ENCODE results near the gene ANO6.
"Not testable (repeated sequence)": the region's sequence is repeated elsewhere in the genome, so short reads cannot be mapped to it uniquely, and the experiment has no call there.

The ANO6 gene

DNA sequence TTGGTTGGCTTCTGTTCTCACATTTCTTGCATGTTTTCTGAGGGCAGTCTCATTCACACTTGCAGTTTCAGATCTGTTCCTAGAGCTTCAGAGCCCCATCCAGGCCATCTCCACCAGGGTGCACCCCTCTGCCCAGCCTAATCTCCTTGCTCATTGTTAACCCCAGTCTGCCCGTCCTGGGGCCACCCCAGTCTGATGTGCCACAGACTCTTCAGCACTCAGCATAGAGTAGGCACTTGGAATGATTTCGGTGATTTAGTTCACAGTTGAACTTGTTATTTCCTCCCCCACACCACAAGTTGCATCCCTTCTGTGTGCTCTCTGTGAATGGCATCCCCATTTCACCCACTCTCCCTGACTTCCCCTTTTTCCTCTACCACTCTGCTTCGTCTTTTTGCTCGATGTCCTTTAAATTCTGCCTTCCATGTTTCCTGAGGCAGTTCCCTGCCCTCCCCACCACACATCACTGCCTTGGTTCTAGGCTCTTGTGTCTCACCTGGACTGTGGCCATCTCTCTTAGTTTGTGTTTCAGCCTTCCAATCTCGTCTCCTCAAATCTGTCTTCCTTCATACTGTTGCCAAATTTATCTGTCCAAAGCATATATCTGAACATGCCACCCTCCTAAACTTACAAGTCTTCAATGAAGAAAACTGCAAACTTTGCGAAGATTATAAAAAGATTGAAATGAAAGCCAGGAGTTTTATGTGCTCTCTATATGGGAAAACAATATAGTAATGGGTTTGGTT lies 41.5 kb downstream of the ANO6 start:
- TF ChIP-seq, protein P1, sequence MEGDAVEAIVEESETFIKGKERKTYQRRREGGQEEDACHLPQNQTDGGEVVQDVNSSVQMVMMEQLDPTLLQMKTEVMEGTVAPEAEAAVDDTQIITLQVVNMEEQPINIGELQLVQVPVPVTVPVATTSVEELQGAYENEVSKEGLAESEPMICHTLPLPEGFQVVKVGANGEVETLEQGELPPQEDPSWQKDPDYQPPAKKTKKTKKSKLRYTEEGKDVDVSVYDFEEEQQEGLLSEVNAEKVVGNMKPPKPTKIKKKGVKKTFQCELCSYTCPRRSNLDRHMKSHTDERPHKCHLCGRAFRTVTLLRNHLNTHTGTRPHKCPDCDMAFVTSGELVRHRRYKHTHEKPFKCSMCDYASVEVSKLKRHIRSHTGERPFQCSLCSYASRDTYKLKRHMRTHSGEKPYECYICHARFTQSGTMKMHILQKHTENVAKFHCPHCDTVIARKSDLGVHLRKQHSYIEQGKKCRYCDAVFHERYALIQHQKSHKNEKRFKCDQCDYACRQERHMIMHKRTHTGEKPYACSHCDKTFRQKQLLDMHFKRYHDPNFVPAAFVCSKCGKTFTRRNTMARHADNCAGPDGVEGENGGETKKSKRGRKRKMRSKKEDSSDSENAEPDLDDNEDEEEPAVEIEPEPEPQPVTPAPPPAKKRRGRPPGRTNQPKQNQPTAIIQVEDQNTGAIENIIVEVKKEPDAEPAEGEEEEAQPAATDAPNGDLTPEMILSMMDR (IDR thresholded peaks at IDR 0.05; ENCODE audit: borderline replicate concordance, insufficient read depth, low read depth, low read length), result 0 out of 2 replicates have a peak, but pooled peaks have one; percentile 17
- no peak overlapping the region for H3K4me3 ChIP-seq (ENCODE audit: low read depth, low read length)

- H3K4me3 ChIP-seq (ENCODE audit: low read depth, low read length), result no peak overlapping the region
- TF ChIP-seq, protein P1 (IDR thresholded peaks at IDR 0.05; ENCODE audit: borderline replicate concordance, insufficient read depth, low read depth, low read length), result no peak
Measured at GRCh38 chr12:45259675-45260074, 43.8 kb downstream of the ANO6 start.

DNA sequence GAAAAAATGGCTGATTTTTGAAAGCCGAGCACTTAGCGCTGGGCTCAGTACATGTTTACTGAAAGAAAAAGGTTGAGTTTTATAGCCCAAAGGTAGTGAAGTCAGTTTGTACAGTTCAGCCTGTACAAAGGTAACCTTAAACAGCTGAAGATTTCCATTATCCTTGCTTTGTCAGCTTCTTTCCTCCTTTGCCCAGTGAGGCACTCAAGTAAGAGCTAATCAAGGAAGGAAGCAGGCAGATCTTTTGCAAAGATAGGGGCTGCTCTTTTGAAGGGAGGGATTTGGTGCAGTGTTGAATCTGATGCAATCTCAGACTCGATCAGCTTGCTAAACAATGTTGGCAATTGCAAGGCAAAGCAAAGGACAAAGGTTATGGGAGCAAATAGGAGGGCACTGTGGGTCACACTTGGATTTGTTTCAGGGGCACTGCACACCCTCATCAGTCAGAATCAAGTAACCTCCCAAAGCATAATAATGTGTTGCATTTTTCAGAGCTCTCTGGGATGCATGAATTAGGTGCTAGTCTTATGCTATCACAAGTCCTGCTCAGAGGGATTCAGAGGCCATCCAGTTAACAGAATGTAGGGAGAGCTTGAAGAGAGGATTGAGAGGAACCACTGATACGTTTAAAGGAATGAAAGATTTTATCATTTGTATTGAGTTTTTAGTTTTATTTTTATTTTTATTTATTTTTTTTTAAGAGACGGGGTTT lies 44.4 kb downstream of the ANO6 start:
- no peak overlapping the region for H3K4me3 ChIP-seq (ENCODE audit: low read depth, low read length)

DNA sequence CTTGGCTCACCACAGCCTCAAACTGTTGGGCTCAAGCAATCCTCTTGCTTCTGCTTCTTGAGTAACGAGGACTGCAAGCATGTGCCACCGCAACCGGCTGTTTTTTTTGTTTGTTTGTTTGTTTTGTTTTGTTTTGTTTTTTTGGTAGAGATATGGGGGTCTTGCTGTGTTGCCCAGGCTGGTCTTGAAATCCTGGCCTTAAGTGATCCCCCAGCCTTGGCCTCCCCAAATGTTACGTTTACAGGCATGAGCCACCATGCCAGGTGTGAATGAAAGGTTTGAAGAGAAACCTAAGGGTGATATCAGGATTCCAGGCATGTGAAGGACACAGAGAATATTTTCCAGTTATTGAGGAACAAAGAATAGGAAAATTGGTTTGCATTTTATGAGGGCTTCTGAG lies 45.0 kb downstream of the ANO6 start:
- TF ChIP-seq, protein P1 (IDR thresholded peaks at IDR 0.05; ENCODE audit: borderline replicate concordance, insufficient read depth, low read depth, low read length), result no peak

More for the DNA sequence above, 44.4 kb downstream of the ANO6 start:
- TF ChIP-seq, protein P1 (IDR thresholded peaks at IDR 0.05; ENCODE audit: borderline replicate concordance, insufficient read depth, low read depth, low read length), result no peak

GRCh38 chr12:45262185-45262584 lies 46.3 kb downstream of the ANO6 start:
- H3K4me3 ChIP-seq (ENCODE audit: low read depth, low read length), result not testable (repeated sequence)

More for the DNA sequence above, 45.0 kb downstream of the ANO6 start:
- no peak overlapping the region for H3K4me3 ChIP-seq (ENCODE audit: low read depth, low read length)

- H3K4me3 ChIP-seq (ENCODE audit: low read depth, low read length), result no peak overlapping the region
- TF ChIP-seq, protein P1 (IDR thresholded peaks at IDR 0.05; ENCODE audit: borderline replicate concordance, insufficient read depth, low read depth, low read length), result no peak
Measured at GRCh38 chr12:45263587-45263986, 47.7 kb downstream of the ANO6 start.

- no peak overlapping the region for H3K4me3 ChIP-seq (ENCODE audit: low read depth, low read length)
- TF ChIP-seq, protein P1 (IDR thresholded peaks at IDR 0.05; ENCODE audit: borderline replicate concordance, insufficient read depth, low read depth, low read length), result no peak
Measured at GRCh38 chr12:45268672-45269411, 52.9 kb downstream of the ANO6 start.

All from GM12875 (cell line).